Retina (tissue), 1 donor: Measurements from ENCODE around the gene GK.
"Not testable (repeated sequence)": the region's sequence is repeated elsewhere in the genome, so short reads cannot be mapped to it uniquely, and the experiment has no call there.

Experiments used
- DNase-seq: peaks from one replicate; pipeline ENCODE4 v3.0.0-alpha.2; 2016

GK gene

DNA sequence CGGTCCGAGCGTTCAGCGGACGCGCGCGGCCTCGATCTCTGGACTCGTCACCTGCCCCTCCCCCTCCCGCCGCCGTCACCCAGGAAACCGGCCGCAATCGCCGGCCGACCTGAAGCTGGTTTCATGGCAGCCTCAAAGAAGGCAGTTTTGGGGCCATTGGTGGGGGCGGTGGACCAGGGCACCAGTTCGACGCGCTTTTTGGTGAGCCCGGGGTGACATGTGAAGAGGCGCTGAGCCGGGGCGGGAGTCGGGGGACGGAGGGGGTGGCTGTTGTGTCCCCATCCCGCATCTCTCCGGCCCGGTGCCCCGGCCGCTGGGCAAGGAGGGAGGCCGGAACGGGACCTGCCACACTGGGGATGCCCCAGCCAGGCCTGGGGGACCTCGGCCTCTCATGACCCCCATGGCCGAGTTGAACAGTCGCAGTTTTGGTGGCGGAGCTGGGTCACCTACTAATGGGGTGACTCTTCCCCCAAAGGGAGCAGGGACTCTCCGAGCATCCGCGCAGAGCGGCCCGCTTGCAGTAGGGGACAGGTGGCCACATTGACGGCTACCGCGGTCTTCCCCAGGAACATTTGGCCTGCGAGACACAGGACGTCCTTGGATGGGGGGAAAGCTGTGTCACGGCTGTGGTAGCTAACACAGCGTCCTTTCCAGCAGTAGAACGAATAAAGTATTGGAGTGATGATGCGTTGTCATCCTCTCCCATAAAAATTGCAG, at the start of gene GK:
GK (plus strand) TSS at position 9 of the 717 bp plus-strand sequence; CDS start at position 124, 115 bp downstream.
- peak; percentile 64 for DNase-seq

DNA sequence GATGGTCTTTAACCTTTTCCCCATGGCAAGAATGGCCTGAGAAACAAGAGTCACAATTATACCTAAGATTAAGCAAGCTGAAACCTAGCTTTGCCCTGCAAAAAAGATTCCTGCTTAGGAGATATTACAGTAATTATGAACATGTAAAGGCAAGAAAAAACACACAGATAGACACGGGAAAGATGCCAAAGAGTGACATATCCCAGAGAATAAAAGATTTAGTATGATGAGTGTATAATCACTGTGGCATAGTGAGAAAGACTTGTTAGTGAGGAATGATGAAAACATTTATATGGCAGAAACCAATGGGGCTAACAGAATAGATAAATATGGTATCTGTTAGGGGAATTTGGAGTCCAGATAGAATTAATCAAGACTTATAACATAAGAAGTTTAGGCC, 46.1 kb upstream of the GK start:
- no peak for DNase-seq

DNA sequence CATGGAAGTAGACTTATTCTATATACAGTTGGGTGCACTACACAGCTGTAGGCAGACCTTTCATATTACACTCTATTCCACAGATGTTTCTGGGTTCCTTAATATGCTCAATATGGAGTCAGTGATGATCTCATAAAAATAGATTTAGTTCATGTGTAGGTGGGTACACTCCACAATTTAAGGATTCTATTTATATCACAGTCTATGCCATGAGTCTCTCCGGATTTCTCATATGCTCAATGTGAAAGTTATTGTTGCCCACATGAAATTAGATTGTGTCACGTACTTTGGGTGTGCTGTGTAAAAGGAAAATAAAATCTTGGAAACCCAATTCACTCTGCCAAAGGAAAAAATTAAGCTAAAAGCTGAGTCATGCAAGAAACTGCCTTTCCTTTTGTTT, 43.2 kb upstream of the GK start:
- DNase-seq: no peak

- DNase-seq: no peak
These were observed 41.0 kb upstream of the GK start for GRCh38 chrX:30612250-30612655.

- no peak for DNase-seq
These were observed 39.5 kb upstream of the GK start for GRCh38 chrX:30613721-30614120.

DNA sequence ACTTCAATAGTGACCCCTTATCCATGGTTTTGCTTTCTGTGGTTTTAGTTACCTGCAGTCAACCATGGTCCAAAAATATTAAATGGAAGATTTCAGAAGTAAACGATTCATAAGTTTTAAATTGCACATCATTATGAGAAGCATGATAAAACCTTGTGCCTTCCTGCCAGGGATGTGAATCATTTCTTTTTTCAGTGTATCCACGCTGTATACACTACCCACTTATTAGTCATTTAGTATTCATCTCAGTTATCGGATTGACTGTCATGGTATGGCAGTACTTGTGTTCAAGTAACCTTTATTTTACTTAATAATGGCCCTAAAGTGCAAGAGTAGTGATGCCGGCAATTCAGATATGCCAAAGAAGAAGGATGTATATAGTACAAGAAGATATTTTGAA, 38.0 kb upstream of the GK start:
- DNase-seq: no peak

DNA sequence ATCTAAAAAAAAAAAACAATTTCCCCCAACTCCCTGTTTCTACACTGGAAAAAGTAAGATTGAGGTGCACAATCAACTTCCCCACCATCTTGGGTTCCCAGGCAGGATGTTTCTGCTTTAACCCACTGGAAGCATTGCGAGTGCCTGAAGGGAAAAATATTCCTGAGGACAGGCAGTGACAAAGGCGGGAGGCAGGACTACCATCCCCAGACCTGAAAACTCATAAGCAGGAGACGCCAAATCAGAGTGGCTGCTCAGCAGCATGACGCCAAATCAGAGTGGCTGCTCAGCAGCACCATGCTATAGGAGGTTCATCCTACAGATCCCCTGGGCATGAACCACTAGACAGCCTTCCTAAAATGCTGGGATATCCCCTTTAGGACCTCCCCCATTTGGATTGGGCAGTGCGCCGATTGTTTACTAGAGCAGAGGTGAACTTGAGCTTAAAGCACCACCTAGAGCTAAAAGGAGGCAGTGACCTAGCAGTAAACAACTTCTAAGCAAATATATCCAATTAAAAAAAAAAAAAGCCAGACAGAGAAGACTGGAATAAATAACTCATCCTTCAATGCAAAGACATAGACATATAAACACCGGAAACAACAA, 35.0 kb upstream of the GK start:
- DNase-seq: no peak

GRCh38 chrX:30620125-30620524, 33.1 kb upstream of the GK start:
- DNase-seq: no peak

- no peak for DNase-seq
These were observed 32.1 kb upstream of the GK start for GRCh38 chrX:30620980-30621618.

DNA sequence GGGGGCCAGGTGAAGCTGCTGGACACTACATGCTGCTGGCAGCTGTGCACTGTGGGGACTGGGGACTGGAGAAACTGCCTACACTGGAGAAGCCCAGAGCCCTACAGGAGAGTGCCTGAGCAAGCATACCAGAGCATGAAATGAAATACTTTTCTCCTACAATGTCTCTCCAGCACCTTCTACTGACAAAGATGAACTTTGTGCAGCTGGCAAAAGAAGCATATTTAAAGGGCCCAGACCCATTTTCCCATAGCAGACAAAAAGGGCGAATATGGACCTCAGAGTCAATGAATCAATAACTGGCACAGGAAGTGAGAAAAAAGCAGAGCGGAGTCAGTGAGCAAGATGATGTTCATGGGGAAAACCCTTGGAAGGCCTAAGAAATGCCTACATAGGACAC, 30.9 kb upstream of the GK start:
- no peak for DNase-seq

- DNase-seq: no peak
These were observed 26.8 kb upstream of the GK start for GRCh38 chrX:30626402-30626801.

GRCh38 chrX:30627818-30628652, 25.2 kb upstream of the GK start:
- no peak for DNase-seq

DNA sequence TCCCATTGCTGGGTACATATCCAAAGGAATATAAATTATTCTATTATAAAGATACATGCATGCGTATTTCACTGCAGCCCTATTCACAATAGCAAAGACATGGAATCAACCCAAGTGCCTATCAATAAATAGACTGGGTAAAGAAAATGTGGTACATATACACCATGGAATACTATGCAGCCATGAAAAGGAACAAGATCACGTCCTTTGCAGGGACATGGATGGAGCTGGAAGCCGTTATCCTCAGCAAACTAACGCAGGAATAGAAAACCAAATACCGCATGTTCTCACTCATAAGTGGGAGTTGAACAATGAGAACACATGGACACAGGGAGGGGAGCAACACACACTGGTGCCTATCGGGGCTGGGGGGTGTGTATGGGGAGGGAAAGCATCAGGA, 19.2 kb upstream of the GK start:
- DNase-seq: not testable (repeated sequence)

DNA sequence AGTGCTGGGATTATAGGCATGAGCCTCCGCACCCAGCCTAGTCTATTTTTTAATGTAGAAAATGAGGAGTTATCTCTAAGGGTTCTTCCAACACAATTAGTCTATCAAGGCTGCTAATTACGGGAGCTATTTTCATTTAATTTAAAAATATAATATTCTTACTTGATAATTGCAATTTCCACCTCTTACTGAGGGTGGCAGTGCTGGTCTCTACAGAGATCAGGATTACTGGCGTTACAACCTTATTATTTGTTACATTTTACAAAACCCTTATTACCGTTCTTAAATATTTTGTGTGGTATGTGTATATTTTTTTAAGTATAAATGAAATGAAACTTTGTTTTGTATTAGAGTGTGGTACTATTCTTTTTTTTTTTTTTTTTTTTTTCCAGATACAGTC, 17.6 kb upstream of the GK start:
- no peak for DNase-seq

DNA sequence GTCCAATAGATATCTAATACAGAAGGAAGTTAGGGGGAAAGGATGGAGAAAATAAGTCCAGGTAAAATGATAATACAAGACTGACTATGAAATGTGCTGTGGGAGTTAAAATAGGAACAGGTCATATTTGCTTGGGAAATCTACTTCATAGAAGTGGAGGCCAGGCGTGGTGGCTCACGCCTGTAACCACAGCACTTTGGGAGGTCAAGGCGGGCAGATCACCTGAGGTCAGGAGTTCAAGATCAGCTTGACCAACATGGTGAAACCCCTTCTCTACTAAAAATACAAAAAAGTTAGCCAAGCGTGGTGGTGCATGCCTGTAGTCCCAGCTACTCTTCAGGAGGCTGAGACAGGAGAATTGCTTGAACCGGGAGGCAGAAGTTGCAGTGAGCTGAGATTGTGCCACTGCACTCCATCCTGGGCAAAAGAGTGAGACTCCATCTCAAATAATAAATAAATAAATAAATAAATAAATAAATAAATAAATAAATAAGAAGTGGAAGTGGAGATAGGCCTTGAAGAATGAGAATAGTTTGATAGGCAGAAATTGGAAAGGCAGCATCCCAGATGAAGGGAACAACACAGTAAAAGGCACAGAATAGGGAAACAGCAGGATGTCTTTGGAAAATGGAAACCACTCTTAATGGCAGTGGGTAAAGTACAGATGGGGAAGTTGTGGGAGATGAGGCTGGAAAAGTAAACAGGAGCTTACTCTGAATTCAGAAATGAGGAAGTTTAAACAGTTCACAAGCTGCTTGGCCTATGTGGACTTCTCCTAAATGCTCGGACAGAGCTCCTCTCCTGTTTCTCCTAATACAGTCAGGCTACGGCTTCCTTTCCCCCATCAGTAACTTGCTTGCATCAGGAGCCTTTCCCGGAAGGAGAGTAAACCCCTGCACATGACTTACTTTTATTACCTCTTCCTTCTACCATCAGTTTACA, 15.1 kb upstream of the GK start:
- no peak for DNase-seq

DNA sequence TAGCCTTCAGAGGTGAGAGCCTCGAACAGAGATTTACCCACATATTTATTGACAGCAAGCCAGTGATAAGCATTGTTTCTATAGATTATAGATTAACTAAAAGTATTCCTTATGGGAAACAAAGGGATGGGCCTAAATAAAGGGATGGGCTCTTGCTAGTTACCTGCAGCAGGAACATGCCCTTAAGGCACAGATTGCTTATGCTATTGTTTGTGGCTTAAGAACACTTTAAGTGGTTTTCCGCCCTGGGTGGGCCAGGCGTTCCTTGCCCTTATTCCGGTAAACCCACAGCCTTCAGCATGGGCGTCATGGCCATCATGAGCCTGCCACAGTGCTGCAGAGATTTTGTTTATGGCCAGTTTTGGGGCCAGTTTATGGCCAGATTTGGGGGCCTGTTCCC, 13.5 kb upstream of the GK start:
- not testable (repeated sequence) for DNase-seq

GRCh38 chrX:30642642-30643041, 10.6 kb upstream of the GK start:
- DNase-seq: no peak

DNA sequence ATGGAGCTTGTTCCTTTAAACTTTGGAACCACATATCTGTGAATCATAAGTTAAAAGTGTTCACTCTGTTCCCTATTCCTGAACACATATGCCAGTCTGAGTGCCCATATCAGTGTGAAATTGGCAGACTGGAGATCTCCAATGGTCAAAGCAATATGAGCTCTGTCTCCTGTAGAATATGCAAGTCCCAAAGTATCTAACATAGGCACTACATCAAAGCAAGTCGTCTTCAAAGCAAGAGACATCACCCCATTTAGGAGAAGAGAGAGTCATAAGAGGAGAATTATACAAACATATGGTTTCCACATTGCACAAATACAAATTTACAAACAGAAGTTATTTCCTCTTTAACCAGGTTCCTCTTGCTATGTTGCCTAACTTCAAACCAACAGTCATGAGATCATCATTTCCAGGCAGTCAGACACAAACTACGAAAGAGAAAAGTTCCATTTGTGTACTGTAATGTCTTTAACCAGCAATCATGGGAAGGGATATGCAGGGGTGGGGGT, 9.9 kb upstream of the GK start:
- no peak for DNase-seq

DNA sequence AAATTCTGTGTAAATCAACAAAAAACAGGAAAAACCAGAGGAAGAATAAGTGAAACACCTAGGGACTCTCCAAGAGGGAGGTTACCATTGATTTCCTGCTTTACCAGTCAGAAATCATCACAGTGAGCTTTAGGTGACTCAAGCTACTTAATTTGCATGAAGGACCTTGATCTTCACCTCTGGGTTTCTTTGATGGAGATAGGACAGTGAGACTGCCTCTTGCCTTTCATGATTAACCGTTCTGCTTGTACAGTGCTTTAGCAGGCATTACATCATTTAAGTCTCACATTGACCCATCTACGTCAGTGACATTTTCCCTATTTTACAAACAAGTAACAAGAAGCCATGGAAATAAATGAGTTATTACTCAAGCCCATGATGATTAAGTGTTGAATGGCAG, 3.4 kb upstream of the GK start:
- no peak for DNase-seq

- DNase-seq: peak; percentile 93
These were observed 452 bp upstream of the GK start for GRCh38 chrX:30652527-30653414.

GRCh38 chrX:30654386-30654785, 1.2 kb downstream of the GK start:
- not testable (repeated sequence) for DNase-seq
